Measurements from ENCODE around the gene ZNF609. TPM values are rescaled to one million over a fixed set of nuclear protein-coding genes. Genes with fewer than 3 reads are reported as not detected.

Gene ZNF609
- polyA plus RNA-seq, 1 donor from 2014 or later: 11.8 TPM

DNA sequence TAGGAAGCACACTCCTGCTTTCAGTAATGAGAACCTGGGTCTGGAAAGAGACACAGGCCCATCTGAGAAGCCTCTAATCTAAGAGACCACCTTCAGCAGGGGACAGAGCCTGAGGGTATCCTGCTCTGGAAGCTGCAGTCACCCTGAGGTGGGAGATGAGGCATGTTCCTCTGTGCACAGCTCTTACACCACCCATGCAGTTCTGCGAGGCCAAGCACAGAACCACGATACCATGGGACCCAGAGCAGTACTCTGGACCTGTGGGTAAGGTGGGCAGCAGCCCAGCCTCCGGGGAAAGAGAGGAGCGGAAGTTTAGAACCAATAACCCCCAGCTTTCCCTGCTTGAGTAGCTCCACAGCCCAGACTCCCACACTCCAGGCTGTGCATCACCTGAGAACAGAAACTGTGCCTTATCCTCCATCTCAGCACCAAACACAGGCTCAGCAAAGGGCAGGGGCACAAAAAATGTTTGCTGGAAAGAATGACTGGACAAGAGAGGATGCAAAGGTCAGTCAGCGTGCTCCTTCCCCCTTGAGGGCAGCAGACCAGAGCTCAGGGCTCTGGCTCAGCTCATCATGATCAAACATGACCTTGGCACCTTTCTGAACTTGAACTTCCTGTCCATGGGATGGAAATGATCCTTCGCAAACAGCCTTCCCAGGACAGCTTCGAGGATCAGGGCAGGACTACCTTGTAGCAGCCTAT, 271.9 kb downstream of the ZNF609 start:
- Histone ChIP-seq H3F3A (ENCODE audit: insufficient read depth, low read length, poor library complexity, severe bottlenecking) (no peaks in the 10 kb centered on the region), H3K4me3 (ENCODE audit: low read length) (no peak overlapping the region), H2AFZ (ENCODE audit: low read depth, low read length) (no peak overlapping the region), H4K20me1 (ENCODE audit: insufficient read depth) (no peaks in the 10 kb centered on the region), H3K9me2 (ENCODE audit: insufficient read depth, low read length) (no peaks in the 10 kb centered on the region), H3K9me3 (ENCODE audit: low read length) (no peaks in the 10 kb centered on the region), H3K79me2 (replicated peaks; ENCODE audit: insufficient read depth, low read length) (no peaks in the 10 kb centered on the region), H3K9ac (ENCODE audit: low read length) (no peak overlapping the region), H3K36me3 (ENCODE audit: insufficient read depth, low read length) (no peaks in the 10 kb centered on the region), H3K27me3 (ENCODE audit: insufficient read depth, low read depth, low read length) (no peaks in the 10 kb centered on the region), H3K4me2 (ENCODE audit: low read length) (no peak overlapping the region), H3K27ac (ENCODE audit: low read length) (no peak overlapping the region)
- TF ChIP-seq TAF1 (IDR thresholded peaks at IDR 0.05; ENCODE audit: low read depth): no peak
- TF ChIP-seq, protein P1, sequence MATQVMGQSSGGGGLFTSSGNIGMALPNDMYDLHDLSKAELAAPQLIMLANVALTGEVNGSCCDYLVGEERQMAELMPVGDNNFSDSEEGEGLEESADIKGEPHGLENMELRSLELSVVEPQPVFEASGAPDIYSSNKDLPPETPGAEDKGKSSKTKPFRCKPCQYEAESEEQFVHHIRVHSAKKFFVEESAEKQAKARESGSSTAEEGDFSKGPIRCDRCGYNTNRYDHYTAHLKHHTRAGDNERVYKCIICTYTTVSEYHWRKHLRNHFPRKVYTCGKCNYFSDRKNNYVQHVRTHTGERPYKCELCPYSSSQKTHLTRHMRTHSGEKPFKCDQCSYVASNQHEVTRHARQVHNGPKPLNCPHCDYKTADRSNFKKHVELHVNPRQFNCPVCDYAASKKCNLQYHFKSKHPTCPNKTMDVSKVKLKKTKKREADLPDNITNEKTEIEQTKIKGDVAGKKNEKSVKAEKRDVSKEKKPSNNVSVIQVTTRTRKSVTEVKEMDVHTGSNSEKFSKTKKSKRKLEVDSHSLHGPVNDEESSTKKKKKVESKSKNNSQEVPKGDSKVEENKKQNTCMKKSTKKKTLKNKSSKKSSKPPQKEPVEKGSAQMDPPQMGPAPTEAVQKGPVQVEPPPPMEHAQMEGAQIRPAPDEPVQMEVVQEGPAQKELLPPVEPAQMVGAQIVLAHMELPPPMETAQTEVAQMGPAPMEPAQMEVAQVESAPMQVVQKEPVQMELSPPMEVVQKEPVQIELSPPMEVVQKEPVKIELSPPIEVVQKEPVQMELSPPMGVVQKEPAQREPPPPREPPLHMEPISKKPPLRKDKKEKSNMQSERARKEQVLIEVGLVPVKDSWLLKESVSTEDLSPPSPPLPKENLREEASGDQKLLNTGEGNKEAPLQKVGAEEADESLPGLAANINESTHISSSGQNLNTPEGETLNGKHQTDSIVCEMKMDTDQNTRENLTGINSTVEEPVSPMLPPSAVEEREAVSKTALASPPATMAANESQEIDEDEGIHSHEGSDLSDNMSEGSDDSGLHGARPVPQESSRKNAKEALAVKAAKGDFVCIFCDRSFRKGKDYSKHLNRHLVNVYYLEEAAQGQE (IDR thresholded peaks at IDR 0.05; ENCODE audit: borderline replicate concordance): no peak

Small RNAs within 50 kb of the gene (small RNA-seq; reads per million reads assigned to genes)
- gene AC100830.2 (0 reads per million in 3 experiments), gene RF00019 (0 to 1.2 (median 0) reads per million in 3 experiments), gene RNU6-549P (0 reads per million in 3 experiments)

Other genes starting within 250 kb of the ZNF609 start
- 18.9 and 19.6 TPM in 2 replicates for gene CSNK1G1, start 104.4 kb upstream of the ZNF609 start, polyA plus RNA-seq
- 5.3 and 10.8 TPM in 2 replicates for gene PCLAF, start 79.1 kb upstream of the ZNF609 start, polyA plus RNA-seq
- 20.8 and 25.7 TPM in 2 replicates for gene TRIP4, start 72.7 kb upstream of the ZNF609 start, polyA plus RNA-seq

All from neural cell (in vitro differentiated cells).